Effector memory CD8-positive, alpha-beta T cell (primary cell): ENCODE data around the gene ZNF655.
"Not testable (repeated sequence)": the region's sequence is repeated elsewhere in the genome, so short reads cannot be mapped to it uniquely, and the experiment has no call there.

Experiments
- ATAC-seq: fragments of 150-1000 bp; cut with Tn5 transposase; replicated peaks from 2 replicates; pipeline ENCODE4 v1.10.0; 2021; ENCODE audit warnings: mild to moderate bottlenecking, moderate library complexity
- DNase-seq, 3 experiments: peaks; one replicate each; pipeline ENCODE4 v3.0.0; 2021
- H3K27ac Mint-ChIP-seq, 2 donors: one replicate each; pipeline ENCODE4 v1.8.0; 2022; ENCODE audit warnings: mild to moderate bottlenecking in 2 of 2, mixed read lengths in 2 of 2, moderate library complexity in 2 of 2
- H3K27me3 Mint-ChIP-seq, 2 donors: one replicate each; pipeline ENCODE4 v1.8.0; 2022; ENCODE audit warnings: mixed read lengths in 2 of 2
- H3K36me3 Mint-ChIP-seq: one replicate; pipeline ENCODE4 v1.8.0; 2022; ENCODE audit warnings: mild to moderate bottlenecking, moderate library complexity, mixed read lengths; ENCODE audit not compliant: insufficient read depth
- H3K4me1 Mint-ChIP-seq, 2 donors: one replicate each; pipeline ENCODE4 v1.8.0; 2022; ENCODE audit warnings: low read depth in 2 of 2, mixed read lengths in 2 of 2
- H3K4me3 Mint-ChIP-seq, 2 donors: one replicate each; pipeline ENCODE4 v1.8.0; 2022; ENCODE audit warnings: mild to moderate bottlenecking in 2 of 2, mixed read lengths in 2 of 2, moderate library complexity in 2 of 2
- H3K9me3 Mint-ChIP-seq, 2 donors: one replicate each; pipeline ENCODE4 v1.8.0; 2022; ENCODE audit warnings: mixed read lengths in 2 of 2

ZNF655 gene

GRCh38 chr7:99568770-99569169, 10.3 kb downstream of the ZNF655 start:
- peaks cover 8 to 19% of the 10 kb centered on the region in 2 donors for H3K4me1 Mint-ChIP-seq
- H3K9me3 Mint-ChIP-seq, H3K27me3 Mint-ChIP-seq, ATAC-seq, H3K4me3 Mint-ChIP-seq, DNase-seq: not testable (repeated sequence)
- H3K36me3 Mint-ChIP-seq: peaks cover 45% of the 10 kb centered on the region
- peak overlapping the region; percentile 5 to 52 for H3K27ac Mint-ChIP-seq

GRCh38 chr7:99571768-99572167, 13.3 kb downstream of the ZNF655 start:
- H3K9me3 Mint-ChIP-seq: no peaks in the 10 kb centered on the region
- ATAC-seq: no peak
- no peaks in the 10 kb centered on the region for H3K27me3 Mint-ChIP-seq
- peaks cover 0 to 4% of the 10 kb centered on the region in 2 donors for H3K4me1 Mint-ChIP-seq
- no peak for DNase-seq
- peak overlapping the region; percentile 47 to 51 for H3K27ac Mint-ChIP-seq
- no peak overlapping the region for H3K4me3 Mint-ChIP-seq
- H3K36me3 Mint-ChIP-seq: peaks cover 29% of the 10 kb centered on the region

GRCh38 chr7:99573257-99573656, 14.8 kb downstream of the ZNF655 start:
- no peak for DNase-seq
- no peak overlapping the region for H3K4me3 Mint-ChIP-seq
- ATAC-seq: no peak
- peaks cover 28% of the 10 kb centered on the region for H3K36me3 Mint-ChIP-seq
- H3K27me3 Mint-ChIP-seq: no peaks in the 10 kb centered on the region
- no peaks in the 10 kb centered on the region for H3K9me3 Mint-ChIP-seq
- H3K27ac Mint-ChIP-seq: peak overlapping the region in 1 of 2 donors; percentile 53
- H3K4me1 Mint-ChIP-seq: peaks cover 0 to 4% of the 10 kb centered on the region in 2 donors

- H3K27me3 Mint-ChIP-seq: no peaks in the 10 kb centered on the region
- peaks cover 5 to 14% of the 10 kb centered on the region in 2 donors for H3K4me1 Mint-ChIP-seq
- DNase-seq (no peak), ATAC-seq (no peak)
- no peak overlapping the region for H3K4me3 Mint-ChIP-seq
- peaks cover 24% of the 10 kb centered on the region for H3K36me3 Mint-ChIP-seq
- H3K9me3 Mint-ChIP-seq: no peaks in the 10 kb centered on the region
- H3K27ac Mint-ChIP-seq: no peak overlapping the region
Measured at GRCh38 chr7:99576251-99576650, 17.8 kb downstream of the ZNF655 start.

- no peaks in the 10 kb centered on the region for H3K27me3 Mint-ChIP-seq
- ATAC-seq: no peak
- H3K4me1 Mint-ChIP-seq: peaks cover 6 to 11% of the 10 kb centered on the region in 2 donors
- no peak for DNase-seq
- H3K36me3 Mint-ChIP-seq: peaks cover 13% of the 10 kb centered on the region
- no peaks in the 10 kb centered on the region for H3K9me3 Mint-ChIP-seq
- peak overlapping the region; percentile 76 to 91 for H3K27ac Mint-ChIP-seq
- H3K4me3 Mint-ChIP-seq: peak overlapping the region; percentile 87 to 91
Measured at GRCh38 chr7:99579281-99579955, 21.0 kb downstream of the ZNF655 start.

- peak; percentile 40 to 46 (median 43) for DNase-seq
- H3K36me3 Mint-ChIP-seq: peaks cover 13% of the 10 kb centered on the region
- H3K4me3 Mint-ChIP-seq: peak overlapping the region; percentile 87 to 91
- H3K4me1 Mint-ChIP-seq: peaks cover 6 to 11% of the 10 kb centered on the region in 2 donors
- H3K27ac Mint-ChIP-seq: peak overlapping the region; percentile 76 to 91
- no peaks in the 10 kb centered on the region for H3K9me3 Mint-ChIP-seq
- peak; percentile 86 for ATAC-seq
- peaks cover 0 to 2% of the 10 kb centered on the region in 2 donors for H3K27me3 Mint-ChIP-seq
Measured at GRCh38 chr7:99579956-99580777, 21.7 kb downstream of the ZNF655 start.

GRCh38 chr7:99580778-99581332, 22.4 kb downstream of the ZNF655 start:
- not testable (repeated sequence) for H3K27me3 Mint-ChIP-seq, DNase-seq, H3K9me3 Mint-ChIP-seq, H3K36me3 Mint-ChIP-seq, ATAC-seq
- Mint-ChIP-seq H3K27ac (peak overlapping the region; percentile 76 to 91), H3K4me3 (peak overlapping the region; percentile 87 to 91), H3K4me1 (peaks cover 6 to 11% of the 10 kb centered on the region in 2 donors)

GRCh38 chr7:99588868-99589267, 30.4 kb downstream of the ZNF655 start:
- no peak overlapping the region for H3K4me3 Mint-ChIP-seq
- ATAC-seq: no peak

GRCh38 chr7:99594948-99595745, 36.7 kb downstream of the ZNF655 start:
- DNase-seq: no peak
- H3K9me3 Mint-ChIP-seq: no peaks in the 10 kb centered on the region
- no peak for ATAC-seq
- H3K27ac Mint-ChIP-seq: no peak overlapping the region
- H3K4me3 Mint-ChIP-seq: no peak overlapping the region
- no peaks in the 10 kb centered on the region for H3K36me3 Mint-ChIP-seq
- H3K27me3 Mint-ChIP-seq: no peaks in the 10 kb centered on the region
- no peaks in the 10 kb centered on the region for H3K4me1 Mint-ChIP-seq

More at GRCh38 chr7:99588868-99589267, 30.4 kb downstream of the ZNF655 start:
- Mint-ChIP-seq H3K4me1 (no peaks in the 10 kb centered on the region), H3K27me3 (peaks cover 18 to 32% of the 10 kb centered on the region in 2 donors), H3K27ac (no peak overlapping the region), H3K9me3 (no peaks in the 10 kb centered on the region), H3K36me3 (no peaks in the 10 kb centered on the region)
- no peak for DNase-seq

GRCh38 chr7:99596408-99596955, 38.0 kb downstream of the ZNF655 start:
- Mint-ChIP-seq H3K27me3 (no peaks in the 10 kb centered on the region), H3K9me3 (no peaks in the 10 kb centered on the region), H3K4me1 (no peaks in the 10 kb centered on the region), H3K4me3 (no peak overlapping the region), H3K27ac (no peak overlapping the region), H3K36me3 (no peaks in the 10 kb centered on the region)
- DNase-seq (no peak), ATAC-seq (no peak)

GRCh38 chr7:99597762-99598501, 39.5 kb downstream of the ZNF655 start, which contains the start of gene TMEM225B:
Gene TMEM225B (plus strand): TSS chr7:99598267. CDS start chr7:99604389, 6,122 bp downstream.
- no peaks in the 10 kb centered on the region for H3K4me1 Mint-ChIP-seq
- no peak within 1 kb of the TSS for H3K27ac Mint-ChIP-seq
- no peak for ATAC-seq
- H3K27me3 Mint-ChIP-seq: no peaks in the 10 kb centered on the region
- DNase-seq: no peak
- no peaks in the 10 kb centered on the region for H3K36me3 Mint-ChIP-seq
- no peaks in the 10 kb centered on the region for H3K9me3 Mint-ChIP-seq
- no peak within 1 kb of the TSS for H3K4me3 Mint-ChIP-seq

- Mint-ChIP-seq H3K36me3 (no peaks in the 10 kb centered on the region), H3K4me3 (no peak overlapping the region), H3K9me3 (no peaks in the 10 kb centered on the region), H3K4me1 (no peaks in the 10 kb centered on the region), H3K27ac (no peak overlapping the region), H3K27me3 (no peaks in the 10 kb centered on the region)
- ATAC-seq: no peak
- DNase-seq: no peak
Measured at GRCh38 chr7:99599836-99600235, 41.4 kb downstream of the ZNF655 start.
